Tibial artery (tissue), 4 donors: ENCODE results near the gene EAF1.

Experiments
- DNase-seq, 2 donors: peaks; one replicate each; pipeline ENCODE4 v3.0.0-alpha.2; 2019
- H3K27ac ChIP-seq, 2 donors: fragments of 200-600 bp; sonication (generic) in 1 of 2; 1 replicate in 1 of 2; 2 replicates in 1 of 2; pipeline ENCODE4 v1.5.1; 2018 to 2019; ENCODE audit warnings: mild to moderate bottlenecking in 1 of 2
- H3K27me3 ChIP-seq, 2 donors: fragments of 200-600 bp; sonication (generic) in 1 of 2; one replicate each; pipeline versions ENCODE4 v1.5.1 to v1.6.0; 2016 to 2019
- H3K36me3 ChIP-seq, 3 donors: fragments of 200-600 bp; sonication (generic) in 2 of 3; one replicate each; pipeline ENCODE4 v1.5.1; 2016 to 2019; ENCODE audit warnings: mild to moderate bottlenecking in 2 of 3
- H3K4me1 ChIP-seq, 4 donors: fragments of 200-600 bp; sonication (generic) in 2 of 4; 1 replicate in 3 of 4; 2 replicates in 1 of 4; pipeline ENCODE4 v1.5.1; 2016 to 2019
- H3K4me3 ChIP-seq, 2 donors: fragments of 200-600 bp; sonication (generic) in 1 of 2; 1 replicate in 1 of 2; 2 replicates in 1 of 2; pipeline ENCODE4 v1.5.1; 2018 to 2019; ENCODE audit warnings: mild to moderate bottlenecking in 2 of 2
- H3K9me3 ChIP-seq, 3 donors: fragments of 200-600 bp; sonication (generic) in 1 of 3; one replicate each; pipeline ENCODE4 v1.5.1; 2016 to 2019
- intact Hi-C: fragments of 100-400 bp; cut with DNase I; formaldehyde crosslinking; loops from one replicate; pipeline ENCODE4 v1.15.0; 2023; ENCODE audit warnings: low total_unique reads
- TF ChIP-seq, protein P1 (sequence below), 2 experiments: fragments of 200-600 bp in 1 of 2; fragments of 450-650 bp in 1 of 2; IDR thresholded peaks; one replicate each; pipeline ENCODE4 v1.5.1; 2017 to 2019; ENCODE audit warnings: antibody characterized with exemption in 2 of 2, mild to moderate bottlenecking in 1 of 2, moderate library complexity in 1 of 2

Gene EAF1

GRCh38 chr3:15420871-15421270 lies 6.5 kb upstream of the EAF1 start:
- Histone ChIP-seq H3K27me3 (no peaks in the 10 kb centered on the region), H3K4me3 (no peak overlapping the region), H3K36me3 (peaks cover 5 to 72% (median 57%) of the 10 kb centered on the region in 3 donors), H3K9me3 (no peaks in the 10 kb centered on the region), H3K4me1 (peaks cover 0 to 11% (median 3%) of the 10 kb centered on the region in 4 donors), H3K27ac (no peak overlapping the region)
- TF ChIP-seq, protein P1, sequence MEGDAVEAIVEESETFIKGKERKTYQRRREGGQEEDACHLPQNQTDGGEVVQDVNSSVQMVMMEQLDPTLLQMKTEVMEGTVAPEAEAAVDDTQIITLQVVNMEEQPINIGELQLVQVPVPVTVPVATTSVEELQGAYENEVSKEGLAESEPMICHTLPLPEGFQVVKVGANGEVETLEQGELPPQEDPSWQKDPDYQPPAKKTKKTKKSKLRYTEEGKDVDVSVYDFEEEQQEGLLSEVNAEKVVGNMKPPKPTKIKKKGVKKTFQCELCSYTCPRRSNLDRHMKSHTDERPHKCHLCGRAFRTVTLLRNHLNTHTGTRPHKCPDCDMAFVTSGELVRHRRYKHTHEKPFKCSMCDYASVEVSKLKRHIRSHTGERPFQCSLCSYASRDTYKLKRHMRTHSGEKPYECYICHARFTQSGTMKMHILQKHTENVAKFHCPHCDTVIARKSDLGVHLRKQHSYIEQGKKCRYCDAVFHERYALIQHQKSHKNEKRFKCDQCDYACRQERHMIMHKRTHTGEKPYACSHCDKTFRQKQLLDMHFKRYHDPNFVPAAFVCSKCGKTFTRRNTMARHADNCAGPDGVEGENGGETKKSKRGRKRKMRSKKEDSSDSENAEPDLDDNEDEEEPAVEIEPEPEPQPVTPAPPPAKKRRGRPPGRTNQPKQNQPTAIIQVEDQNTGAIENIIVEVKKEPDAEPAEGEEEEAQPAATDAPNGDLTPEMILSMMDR (IDR thresholded peaks at IDR 0.05): no peak
- intact Hi-C loops: no loop called here
- no peak for DNase-seq

GRCh38 chr3:15426579-15427118 lies 749 bp upstream of the EAF1 start:
- DNase-seq: no peak
- H3K27me3 ChIP-seq: no peaks in the 10 kb centered on the region
- H3K4me3 ChIP-seq: peak overlapping the region; percentile 79 to 87
- TF ChIP-seq, protein P1 (IDR thresholded peaks at IDR 0.05): no peak
- peaks cover 1 to 38% (median 38%) of the 10 kb centered on the region in 3 donors for H3K36me3 ChIP-seq
- no peaks in the 10 kb centered on the region for H3K9me3 ChIP-seq
- H3K27ac ChIP-seq: peak overlapping the region; percentile 88 to 90
- intact Hi-C loops: no loop called here
- H3K4me1 ChIP-seq: peaks cover 0 to 40% (median 20%) of the 10 kb centered on the region in 4 donors

DNA sequence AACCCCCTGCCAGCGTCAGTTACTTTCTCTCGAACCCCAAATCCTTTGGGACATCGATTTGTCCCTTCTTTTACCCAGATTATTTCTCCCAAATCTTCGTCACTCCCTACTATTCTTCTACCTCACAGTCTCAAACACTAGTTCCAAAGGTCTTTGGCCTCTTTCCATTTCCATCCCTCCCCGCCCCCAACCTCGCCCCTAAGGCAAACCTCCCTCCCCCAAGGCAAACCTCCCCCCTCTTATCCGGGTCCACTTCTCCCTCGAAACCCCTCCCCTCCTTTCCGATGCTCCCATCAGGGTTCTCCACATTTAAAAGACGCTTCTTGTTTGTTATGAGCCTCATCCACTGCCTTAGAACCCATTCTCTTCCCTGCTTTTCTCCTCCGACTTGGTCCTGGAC lies 583 bp downstream of the EAF1 start:
- Histone ChIP-seq H3K4me3 (peak overlapping the region; percentile 79 to 87), H3K4me1 (peaks cover 0 to 40% (median 20%) of the 10 kb centered on the region in 4 donors), H3K9me3 (no peaks in the 10 kb centered on the region), H3K27ac (peak overlapping the region; percentile 88 to 90), H3K36me3 (peaks cover 14 to 36% (median 31%) of the 10 kb centered on the region in 3 donors), H3K27me3 (no peaks in the 10 kb centered on the region)
- intact Hi-C loops: no loop called here
- no peak for DNase-seq
- TF ChIP-seq, protein P1 (IDR thresholded peaks at IDR 0.05): no peak

GRCh38 chr3:15428539-15428938 lies 1.1 kb downstream of the EAF1 start:
- Histone ChIP-seq H3K9me3 (no peaks in the 10 kb centered on the region), H3K36me3 (peaks cover 20 to 30% (median 30%) of the 10 kb centered on the region in 3 donors), H3K27me3 (no peaks in the 10 kb centered on the region), H3K4me3 (peak overlapping the region; percentile 79 to 87), H3K27ac (peak overlapping the region; percentile 88 to 90), H3K4me1 (peaks cover 0 to 40% (median 20%) of the 10 kb centered on the region in 4 donors)
- TF ChIP-seq, protein P1 (IDR thresholded peaks at IDR 0.05): no peak
- intact Hi-C loops: no loop called here
- no peak for DNase-seq

- TF ChIP-seq, protein P1 (IDR thresholded peaks at IDR 0.05): no peak
- Histone ChIP-seq H3K4me3 (peak overlapping the region; percentile 79 to 87), H3K27me3 (no peaks in the 10 kb centered on the region), H3K27ac (peak overlapping the region in 1 of 2 donors; percentile 88), H3K9me3 (no peaks in the 10 kb centered on the region), H3K36me3 (peaks cover 22 to 31% (median 30%) of the 10 kb centered on the region in 3 donors), H3K4me1 (peaks cover 0 to 40% (median 20%) of the 10 kb centered on the region in 4 donors)
- no peak for DNase-seq
- intact Hi-C loops: no loop called here
Observed at GRCh38 chr3:15429080-15429479, 1.7 kb downstream of the EAF1 start.
